HG03521 (cell line): ENCODE results near the gene UBXN1.
"Not testable (repeated sequence)": the region's sequence is repeated elsewhere in the genome, so short reads cannot be mapped to it uniquely, and the experiment has no call there.

Source experiments
- ATAC-seq: cut with Tn5 transposase; IDR thresholded peaks from one replicate; pipeline ENCODE4 v1.9.1; 2021; ENCODE audit warnings: mild to moderate bottlenecking, moderate library complexity; ENCODE audit not compliant: unreplicated experiment

UBXN1 gene

GRCh38 chr11:62709247-62710000, 30.6 kb upstream of the UBXN1 start:
- ATAC-seq, result peak; percentile 73

GRCh38 chr11:62708793-62709192, 29.9 kb upstream of the UBXN1 start:
- no peak for ATAC-seq

- ATAC-seq, result no peak
Measured at GRCh38 chr11:62708392-62708791, 29.5 kb upstream of the UBXN1 start.

GRCh38 chr11:62707277-62707861, 28.5 kb upstream of the UBXN1 start, which contains the start of the genes BSCL2 and GNG3:
Gene BSCL2, minus strand, starts transcription at chr11:62707424. Its CDS starts 229 bp downstream, at chr11:62707195.
Gene GNG3, plus strand, starts transcription at chr11:62707676. Its CDS starts 620 bp downstream, at chr11:62708296.
- ATAC-seq, result no peak

GRCh38 chr11:62706850-62707247, 28.0 kb upstream of the UBXN1 start:
- ATAC-seq, result no peak

- ATAC-seq, result peak; percentile 56
Measured at GRCh38 chr11:62705880-62706849, 27.3 kb upstream of the UBXN1 start.

- ATAC-seq, result no peak
Measured at GRCh38 chr11:62705413-62705812, 26.5 kb upstream of the UBXN1 start.

GRCh38 chr11:62703921-62704320, 25.0 kb upstream of the UBXN1 start:
- ATAC-seq, result not testable (repeated sequence)

- no peak for ATAC-seq
Measured at GRCh38 chr11:62702246-62702645, 23.4 kb upstream of the UBXN1 start.

GRCh38 chr11:62694455-62695167, 15.7 kb upstream of the UBXN1 start:
- ATAC-seq, result no peak

- not testable (repeated sequence) for ATAC-seq
Measured at GRCh38 chr11:62693624-62694023, 14.8 kb upstream of the UBXN1 start.

GRCh38 chr11:62689421-62690183, 10.7 kb upstream of the UBXN1 start, which contains the start of gene LRRN4CL:
Gene LRRN4CL, minus strand, starts transcription at chr11:62689530. Its CDS starts 1,022 bp downstream, at chr11:62688508.
- ATAC-seq, result no peak

- no peak for ATAC-seq
Measured at GRCh38 chr11:62688491-62688890, 9.6 kb upstream of the UBXN1 start.

- no peak for ATAC-seq
Measured at GRCh38 chr11:62687508-62688396, 8.9 kb upstream of the UBXN1 start.

- ATAC-seq, result no peak
Measured at GRCh38 chr11:62682518-62682917, 3.6 kb upstream of the UBXN1 start.

- ATAC-seq, result no peak
Measured at GRCh38 chr11:62680825-62681240, 2.0 kb upstream of the UBXN1 start.

GRCh38 chr11:62678433-62678769, 472 bp downstream of the UBXN1 start:
- no peak for ATAC-seq

- no peak for ATAC-seq
Measured at GRCh38 chr11:62677714-62678113, 1.2 kb downstream of the UBXN1 start.

GRCh38 chr11:62677156-62677555, 1.7 kb downstream of the UBXN1 start:
- no peak for ATAC-seq
